NCI-H2029 treated with DMSO at 0.1 percent for 48 hours (cell line): Measurements from ENCODE around the gene ZBTB16.

ENCODE experiments used
- DNase-seq: peaks from one replicate; lab custom pipeline; 2025; lab: John Stamatoyannopoulos, UW

Gene ZBTB16

DNA sequence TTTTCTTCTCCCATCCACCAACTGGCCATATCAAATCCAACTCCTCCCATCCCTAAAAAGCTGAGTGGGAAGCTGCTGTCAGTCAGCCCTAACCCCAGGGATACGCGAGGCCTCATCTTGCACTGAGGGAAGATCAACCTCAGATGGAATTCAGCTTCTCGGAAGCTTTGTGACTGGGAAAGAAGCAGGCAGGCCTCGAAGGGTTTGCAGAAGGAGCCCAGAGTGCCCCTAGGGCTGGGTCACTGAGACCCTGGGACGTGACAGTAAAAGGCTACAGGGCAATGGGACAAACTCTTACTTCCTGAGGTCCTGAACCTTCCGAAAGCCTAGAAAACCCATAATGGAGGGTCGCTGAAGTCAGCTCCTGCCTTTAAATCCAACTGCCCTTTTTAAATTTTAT, 202.3 kb downstream of the ZBTB16 start:
- no peak for DNase-seq

GRCh38 chr11:114262681-114263512, 203.4 kb downstream of the ZBTB16 start:
- DNase-seq, result no peak

- no peak for DNase-seq
These were observed 204.1 kb downstream of the ZBTB16 start for GRCh38 chr11:114263513-114264170.

- DNase-seq, result no peak
These were observed 204.9 kb downstream of the ZBTB16 start for GRCh38 chr11:114264381-114264780.

GRCh38 chr11:114265122-114265878, 205.8 kb downstream of the ZBTB16 start:
- DNase-seq, result no peak

DNA sequence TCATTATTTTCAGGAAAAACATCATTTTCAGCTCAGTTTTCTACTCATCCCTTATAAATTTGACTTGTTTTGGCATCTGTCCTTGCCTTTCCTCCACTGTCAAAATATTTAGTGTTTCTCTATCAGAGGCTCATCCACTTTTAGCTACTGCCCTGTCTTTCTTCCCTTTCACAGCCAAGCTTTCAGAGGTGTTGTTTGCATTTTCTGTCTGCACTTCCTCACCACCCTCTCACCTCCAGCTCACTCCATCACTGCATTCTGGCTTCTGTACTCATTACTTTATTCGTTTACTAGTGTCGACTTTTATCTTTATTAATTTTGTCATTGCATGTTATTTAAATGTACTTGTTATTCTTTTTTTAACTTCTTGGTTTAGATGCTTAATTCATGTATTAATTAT, 210.0 kb downstream of the ZBTB16 start:
- DNase-seq, result no peak

- DNase-seq, result no peak
These were observed 211.2 kb downstream of the ZBTB16 start for GRCh38 chr11:114270531-114271270.

DNA sequence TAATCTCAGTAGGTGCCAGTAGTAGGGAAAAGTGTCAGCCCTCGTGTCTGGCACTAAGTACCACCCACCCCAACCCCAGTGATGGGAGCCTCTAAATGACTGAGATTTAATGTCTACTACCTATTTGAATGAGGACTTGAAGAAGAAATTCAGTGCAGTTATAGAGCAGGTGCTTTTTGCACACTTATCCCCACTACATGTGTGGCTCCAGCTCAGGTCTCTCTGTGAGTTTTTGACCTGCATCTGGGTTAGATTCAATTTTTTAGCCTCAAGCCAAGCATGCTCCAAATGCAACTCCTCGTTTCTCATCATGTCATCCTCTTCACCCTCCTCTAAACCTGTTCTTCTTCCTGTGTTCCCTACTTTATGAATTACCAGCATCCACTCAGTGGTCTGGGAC, 211.8 kb downstream of the ZBTB16 start:
- DNase-seq, result no peak

- no peak for DNase-seq
These were observed 212.8 kb downstream of the ZBTB16 start for GRCh38 chr11:114272311-114272710.

- no peak for DNase-seq
These were observed 213.6 kb downstream of the ZBTB16 start for GRCh38 chr11:114273071-114273470.

- DNase-seq, result no peak
These were observed 214.6 kb downstream of the ZBTB16 start for GRCh38 chr11:114273890-114274635.

- no peak for DNase-seq
These were observed 215.1 kb downstream of the ZBTB16 start for GRCh38 chr11:114274637-114275036.

DNA sequence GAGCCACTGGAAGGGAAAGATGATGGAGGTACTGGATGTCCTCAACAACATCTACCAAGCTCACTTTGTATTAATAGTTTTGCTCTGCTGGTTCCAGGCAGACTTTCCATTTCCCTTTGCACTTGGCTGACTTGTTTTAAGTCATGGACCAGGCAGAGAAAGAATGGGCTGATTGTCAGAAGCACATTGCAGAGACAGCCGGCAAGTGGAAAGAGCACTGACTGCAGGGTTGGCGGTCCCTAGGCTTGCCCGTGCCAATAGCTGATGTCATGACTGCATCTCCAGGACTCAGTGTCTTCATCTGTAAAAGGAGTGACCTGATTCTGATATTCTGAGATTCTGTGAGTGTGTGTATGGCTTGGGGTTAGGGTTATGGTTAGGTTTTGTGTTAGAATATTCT, 215.8 kb downstream of the ZBTB16 start:
- no peak for DNase-seq

DNA sequence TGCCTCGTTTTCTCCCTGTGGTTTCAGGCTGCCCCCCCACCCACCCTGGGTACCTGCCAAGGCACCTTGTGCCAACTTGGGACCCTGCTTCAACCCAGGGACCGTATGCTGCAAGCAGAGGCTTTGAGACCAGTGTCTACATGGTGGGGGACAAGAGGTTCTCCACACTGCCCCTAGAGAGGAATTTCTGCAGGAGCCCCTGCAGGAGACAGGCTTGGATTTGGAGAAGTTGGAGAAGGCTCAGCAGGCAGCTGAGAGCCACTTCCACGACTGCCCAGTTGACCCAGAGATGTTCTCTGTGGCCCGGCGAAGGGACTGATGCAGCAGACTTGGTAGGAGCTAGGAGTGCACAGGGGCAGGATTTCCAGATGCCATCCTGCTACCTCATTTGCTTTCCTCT, 216.6 kb downstream of the ZBTB16 start:
- DNase-seq, result no peak

GRCh38 chr11:114277637-114278341, 218.3 kb downstream of the ZBTB16 start:
- no peak for DNase-seq

DNA sequence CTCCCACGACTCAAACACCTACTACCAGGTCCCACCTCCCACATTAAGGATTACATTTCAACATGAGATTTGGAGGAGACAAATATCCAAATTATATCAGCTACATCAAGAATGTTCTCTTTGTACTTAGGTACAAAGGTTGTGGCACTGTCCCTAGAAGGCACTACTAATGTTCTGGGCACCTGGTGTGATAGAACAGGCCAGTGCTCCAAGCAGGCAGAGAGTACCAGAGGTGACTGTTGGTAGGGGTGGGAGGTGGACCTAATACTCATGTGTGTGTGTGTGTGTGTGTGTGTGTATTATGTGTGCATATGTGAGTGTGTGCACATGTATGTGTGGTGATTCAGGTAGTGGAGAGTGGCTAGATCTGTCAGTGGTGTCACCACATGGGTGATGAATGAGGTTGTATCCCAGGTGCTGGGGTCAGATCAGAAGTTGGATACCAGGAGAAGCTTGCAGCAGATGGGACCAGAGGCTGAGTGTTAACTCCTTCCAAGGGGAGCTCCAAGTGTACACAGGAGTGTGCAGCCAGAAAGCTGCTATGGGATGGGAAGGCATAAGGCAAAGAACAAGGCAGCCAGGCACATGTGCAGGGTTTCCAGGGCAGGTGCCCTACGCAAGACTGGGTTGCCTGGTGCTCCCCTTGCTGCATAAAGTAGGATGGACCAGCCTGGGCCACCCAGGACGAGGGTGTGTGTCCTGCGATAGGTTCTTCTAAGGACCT, 219.0 kb downstream of the ZBTB16 start:
- DNase-seq, result no peak

- no peak for DNase-seq
These were observed 220.5 kb downstream of the ZBTB16 start for GRCh38 chr11:114279792-114280546.

GRCh38 chr11:114280696-114281095, 221.2 kb downstream of the ZBTB16 start:
- DNase-seq, result peak; percentile 58

- DNase-seq, result no peak
These were observed 222.0 kb downstream of the ZBTB16 start for GRCh38 chr11:114281388-114281956.
